ACC112 (cell line): ENCODE data around the gene NMT1.

Source experiments
- H2AFZ ChIP-seq: fragments of 200-600 bp; sonication (generic); one replicate; pipeline ENCODE4 v1.6.0; 2017; ENCODE audit warnings: antibody characterized with exemption, low read length; ENCODE audit not compliant: unreplicated experiment
- H3K27ac ChIP-seq: fragments of 200-600 bp; sonication (generic); 2 replicates; pipeline ENCODE4 v1.5.1; 2014; ENCODE audit warnings: low read depth, mild to moderate bottlenecking, antibody characterized with exemption, low read length, moderate library complexity
- H3K27me3 ChIP-seq: fragments of 200-600 bp; sonication (generic); 2 replicates; pipeline ENCODE4 v1.6.1; 2014; ENCODE audit warnings: mild to moderate bottlenecking, antibody characterized with exemption, low read length, moderate library complexity, mixed read lengths; ENCODE audit not compliant: insufficient read depth
- H3K36me3 ChIP-seq: fragments of 200-600 bp; sonication (generic); 2 replicates; pipeline ENCODE4 v1.6.1; 2016; ENCODE audit warnings: mild to moderate bottlenecking, antibody characterized with exemption, low read length, moderate library complexity, mixed read lengths; ENCODE audit not compliant: insufficient read depth
- H3K4me1 ChIP-seq: fragments of 200-600 bp; sonication (generic); one replicate; pipeline ENCODE4 v1.6.1; 2016; ENCODE audit warnings: low read length, mixed read lengths; ENCODE audit not compliant: insufficient read depth, unreplicated experiment, control insufficient read depth
- H3K4me3 ChIP-seq: fragments of 200-600 bp; sonication (generic); 2 replicates; pipeline ENCODE4 v1.5.1; 2014; ENCODE audit warnings: mild to moderate bottlenecking, low read depth, low read length
- H3K79me2 ChIP-seq: fragments of 200-600 bp; sonication (generic); one replicate; pipeline ENCODE4 v1.6.0; 2016; ENCODE audit warnings: low read length; ENCODE audit not compliant: control insufficient read depth, unreplicated experiment, insufficient read depth

The NMT1 gene

DNA sequence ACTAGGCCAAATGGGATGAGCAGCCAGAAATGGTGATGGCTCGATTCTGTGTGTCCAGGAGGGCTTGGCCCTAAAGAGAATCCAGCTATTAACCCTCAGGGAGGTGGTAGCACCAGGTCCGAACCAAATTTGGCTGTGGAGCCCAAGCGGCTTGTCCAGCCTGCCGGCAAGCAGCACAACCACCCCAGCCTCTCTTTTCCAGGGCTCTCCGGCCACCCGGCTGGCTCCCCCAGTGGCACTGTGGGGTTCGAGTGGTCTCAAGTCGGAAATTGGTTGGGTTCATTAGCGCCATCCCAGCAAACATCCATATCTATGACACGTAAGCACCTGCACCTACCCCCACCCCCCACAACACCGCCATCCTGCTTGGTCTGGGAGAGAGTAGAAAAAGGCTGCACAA is 35.8 kb downstream of the NMT1 start:
- peaks cover 33% of the 10 kb centered on the region for H3K36me3 ChIP-seq

DNA sequence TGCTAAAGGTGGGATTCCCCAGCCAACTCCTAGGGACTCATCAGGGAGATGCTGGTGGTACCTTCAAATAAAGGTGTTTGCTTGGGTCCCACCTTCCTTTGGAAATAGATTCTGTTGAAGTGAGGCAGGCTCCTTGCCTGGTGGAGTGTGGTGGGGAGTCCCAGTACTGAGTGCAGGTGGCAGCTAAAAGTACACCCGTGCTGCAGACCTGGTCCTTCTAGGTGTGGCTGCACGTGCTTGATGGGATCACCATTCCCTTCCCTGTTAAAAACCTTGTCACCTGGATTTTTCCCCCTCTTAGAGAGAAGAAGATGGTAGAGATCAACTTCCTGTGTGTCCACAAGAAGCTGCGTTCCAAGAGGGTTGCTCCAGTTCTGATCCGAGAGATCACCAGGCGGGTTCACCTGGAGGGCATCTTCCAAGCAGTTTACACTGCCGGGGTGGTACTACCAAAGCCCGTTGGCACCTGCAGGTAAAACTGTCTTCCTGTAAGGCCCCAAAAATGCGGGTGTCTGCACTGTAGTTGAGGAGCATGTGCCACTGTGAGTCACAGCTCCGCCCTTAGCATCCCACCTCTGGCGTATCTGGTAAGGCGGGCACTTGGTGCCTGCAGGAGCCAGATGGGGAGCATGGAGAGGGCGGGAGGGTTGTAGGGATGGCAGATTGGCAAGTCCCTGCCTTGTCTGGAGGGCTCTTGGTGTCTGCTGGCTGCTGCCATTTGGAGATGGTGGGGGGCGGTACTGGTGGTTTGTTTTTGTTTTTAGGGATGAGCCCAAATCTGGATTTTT is 37.2 kb downstream of the NMT1 start:
- Histone ChIP-seq H3K79me2 (no peaks in the 10 kb centered on the region), H3K27ac (no peak overlapping the region), H3K4me1 (peaks cover 10% of the 10 kb centered on the region), H3K27me3 (no peaks in the 10 kb centered on the region), H3K4me3 (no peak overlapping the region), H3K36me3 (peaks cover 33% of the 10 kb centered on the region), H2AFZ (no peak overlapping the region)

More for the DNA sequence above, 35.8 kb downstream of the NMT1 start:
- H3K4me1 ChIP-seq, result peaks cover 22% of the 10 kb centered on the region
- H3K27me3 ChIP-seq, result no peaks in the 10 kb centered on the region
- H3K79me2 ChIP-seq, result no peaks in the 10 kb centered on the region
- H3K4me3 ChIP-seq, result no peak overlapping the region
- no peak overlapping the region for H3K27ac ChIP-seq
- no peak overlapping the region for H2AFZ ChIP-seq

DNA sequence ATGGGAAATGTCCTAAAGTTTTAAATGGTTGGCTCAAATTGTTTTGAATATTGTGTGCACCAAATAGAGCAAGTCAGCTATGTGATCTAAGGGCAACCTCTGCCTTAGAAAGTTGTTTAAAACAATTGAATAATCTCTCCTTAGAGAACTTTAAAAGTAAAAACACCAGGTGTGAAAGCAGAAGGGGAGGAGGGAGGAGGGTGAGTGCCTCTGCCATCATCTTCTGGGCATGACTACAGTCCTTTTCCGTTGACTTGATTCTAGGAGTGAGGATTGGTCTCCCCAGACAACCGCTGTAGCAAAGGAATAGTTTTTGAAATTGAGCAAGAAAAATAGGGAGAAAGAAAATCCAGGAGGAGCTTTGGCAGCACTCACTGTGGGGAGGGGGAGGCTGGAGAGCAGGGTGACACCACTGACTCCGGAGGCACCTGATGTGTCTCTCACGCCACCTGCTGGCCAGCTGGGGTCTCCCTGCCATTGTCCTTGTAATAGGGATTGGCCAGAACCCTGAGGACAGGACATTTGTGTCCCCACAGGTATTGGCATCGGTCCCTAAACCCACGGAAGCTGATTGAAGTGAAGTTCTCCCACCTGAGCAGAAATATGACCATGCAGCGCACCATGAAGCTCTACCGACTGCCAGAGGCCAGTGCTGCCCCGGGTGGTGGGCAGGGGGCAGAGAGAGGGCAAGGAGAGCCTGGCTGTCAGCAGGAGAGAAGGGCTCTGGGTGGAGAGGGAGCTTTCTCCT is 37.9 kb downstream of the NMT1 start:
- no peak overlapping the region for H2AFZ ChIP-seq
- H3K4me1 ChIP-seq, result peaks cover 2% of the 10 kb centered on the region
- H3K36me3 ChIP-seq, result peaks cover 39% of the 10 kb centered on the region
- no peak overlapping the region for H3K4me3 ChIP-seq
- H3K27ac ChIP-seq, result no peak overlapping the region
- H3K27me3 ChIP-seq, result no peaks in the 10 kb centered on the region
- H3K79me2 ChIP-seq, result no peaks in the 10 kb centered on the region

- no peak overlapping the region for H3K4me3 ChIP-seq
- H2AFZ ChIP-seq, result no peak overlapping the region
- H3K27ac ChIP-seq, result no peak overlapping the region
- H3K79me2 ChIP-seq, result no peaks in the 10 kb centered on the region
- H3K27me3 ChIP-seq, result no peaks in the 10 kb centered on the region
- H3K36me3 ChIP-seq, result peaks cover 50% of the 10 kb centered on the region
- H3K4me1 ChIP-seq, result no peaks in the 10 kb centered on the region
These were observed 40.4 kb downstream of the NMT1 start for GRCh38 chr17:45101546-45101882.

DNA sequence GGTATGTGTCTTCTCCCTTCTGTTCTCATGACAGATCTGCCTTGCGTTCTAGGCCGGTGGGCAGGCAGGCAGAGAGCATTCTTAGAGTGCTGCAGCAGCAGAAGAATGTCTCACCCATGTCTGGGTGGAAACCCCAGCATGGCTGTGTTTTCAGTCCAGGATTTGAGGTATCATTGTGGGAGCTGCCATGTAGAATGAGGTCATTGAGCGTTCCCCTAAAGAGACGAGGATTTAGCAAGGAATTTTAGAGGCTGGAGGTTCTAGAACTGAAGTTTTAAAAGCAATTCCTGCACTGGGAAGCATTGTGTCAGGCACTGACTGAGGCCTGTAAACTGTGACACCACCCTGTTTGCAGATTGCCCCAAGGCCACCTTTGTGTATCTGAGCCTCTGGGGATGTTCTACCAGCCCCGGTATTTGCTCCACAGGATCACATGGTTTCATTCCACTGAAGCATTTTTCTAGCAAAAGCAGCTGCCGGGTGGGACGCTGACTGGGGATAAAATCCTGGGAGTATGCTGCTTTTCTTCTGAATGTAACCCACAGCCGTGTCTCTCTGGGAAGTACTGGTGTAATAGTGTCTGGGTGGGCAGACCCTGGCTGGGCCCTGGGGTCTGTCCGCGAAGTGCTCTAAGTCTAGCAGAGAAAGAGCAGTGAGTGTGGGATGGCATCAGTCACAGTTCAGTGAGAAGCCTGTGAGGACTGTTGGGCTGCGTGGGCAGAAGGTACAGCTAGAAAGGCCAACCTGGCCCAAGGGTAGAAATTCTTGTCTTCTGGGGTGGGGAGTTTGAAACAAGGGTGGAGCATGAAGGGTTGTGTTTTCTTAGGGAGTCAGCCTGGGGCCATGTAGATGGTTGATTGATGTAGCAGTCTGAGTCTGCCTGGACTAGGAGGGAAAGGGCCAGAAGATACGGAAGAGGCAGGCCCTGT is 41.0 kb downstream of the NMT1 start:
- no peaks in the 10 kb centered on the region for H3K27me3 ChIP-seq
- H3K36me3 ChIP-seq, result peaks cover 44% of the 10 kb centered on the region
- no peaks in the 10 kb centered on the region for H3K4me1 ChIP-seq
- no peak overlapping the region for H2AFZ ChIP-seq
- H3K4me3 ChIP-seq, result no peak overlapping the region
- H3K79me2 ChIP-seq, result no peaks in the 10 kb centered on the region
- no peak overlapping the region for H3K27ac ChIP-seq

DNA sequence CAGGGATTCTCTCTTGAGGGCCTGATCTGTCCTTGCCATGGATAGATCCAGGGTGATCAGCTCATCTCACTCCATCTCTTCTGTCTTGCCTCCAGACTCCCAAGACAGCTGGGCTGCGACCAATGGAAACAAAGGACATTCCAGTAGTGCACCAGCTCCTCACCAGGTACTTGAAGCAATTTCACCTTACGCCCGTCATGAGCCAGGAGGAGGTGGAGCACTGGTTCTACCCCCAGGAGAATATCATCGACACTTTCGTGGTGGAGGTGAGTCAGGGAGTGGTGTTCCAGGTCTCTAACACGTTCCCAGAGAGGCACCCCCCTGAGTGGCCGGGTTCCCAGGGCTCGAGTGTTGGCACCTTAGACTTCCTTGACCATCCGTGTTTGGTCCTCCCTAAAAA is 41.7 kb downstream of the NMT1 start:
- Histone ChIP-seq H3K27ac (no peak overlapping the region), H3K4me1 (no peaks in the 10 kb centered on the region), H3K36me3 (peaks cover 37% of the 10 kb centered on the region; the same call in 1 of the 2 replicates), H3K27me3 (no peaks in the 10 kb centered on the region), H3K79me2 (no peaks in the 10 kb centered on the region), H3K4me3 (no peak overlapping the region), H2AFZ (no peak overlapping the region)

DNA sequence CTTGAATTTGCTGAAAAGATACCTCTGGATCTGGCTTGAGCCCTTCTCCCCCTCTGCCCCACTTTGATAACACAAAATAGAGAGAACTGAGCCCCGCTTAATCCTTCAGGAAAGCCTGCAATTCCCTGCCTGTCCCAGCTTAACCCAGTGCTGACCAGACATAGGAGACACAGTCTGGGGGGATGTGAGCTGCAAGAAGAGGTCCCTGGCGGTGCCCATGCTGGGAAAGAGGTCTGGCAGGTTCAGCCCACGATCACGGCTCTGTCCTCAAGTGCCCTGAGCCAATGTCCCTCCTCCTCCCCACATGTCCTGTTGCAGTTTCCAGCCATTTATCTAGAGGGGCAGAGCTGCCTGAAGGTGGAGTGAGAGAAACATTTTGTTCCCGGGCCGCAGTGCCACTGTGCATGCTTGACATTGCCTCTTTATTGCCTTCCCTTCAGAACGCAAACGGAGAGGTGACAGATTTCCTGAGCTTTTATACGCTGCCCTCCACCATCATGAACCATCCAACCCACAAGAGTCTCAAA is 42.2 kb downstream of the NMT1 start:
- no peaks in the 10 kb centered on the region for H3K27me3 ChIP-seq
- H3K27ac ChIP-seq, result no peak overlapping the region
- no peaks in the 10 kb centered on the region for H3K4me1 ChIP-seq
- H3K36me3 ChIP-seq, result peaks cover 33% of the 10 kb centered on the region; the same call in 1 of the 2 replicates
- no peak overlapping the region for H3K4me3 ChIP-seq
- no peak overlapping the region for H2AFZ ChIP-seq
- H3K79me2 ChIP-seq, result no peaks in the 10 kb centered on the region

- no peak overlapping the region for H3K4me3 ChIP-seq
- H2AFZ ChIP-seq, result no peak overlapping the region
- H3K36me3 ChIP-seq, result peaks cover 27% of the 10 kb centered on the region; the same call in 1 of the 2 replicates
- H3K27me3 ChIP-seq, result no peaks in the 10 kb centered on the region
- H3K27ac ChIP-seq, result no peak overlapping the region
- no peaks in the 10 kb centered on the region for H3K79me2 ChIP-seq
- no peaks in the 10 kb centered on the region for H3K4me1 ChIP-seq
These were observed 42.9 kb downstream of the NMT1 start for GRCh38 chr17:45104029-45104428.

DNA sequence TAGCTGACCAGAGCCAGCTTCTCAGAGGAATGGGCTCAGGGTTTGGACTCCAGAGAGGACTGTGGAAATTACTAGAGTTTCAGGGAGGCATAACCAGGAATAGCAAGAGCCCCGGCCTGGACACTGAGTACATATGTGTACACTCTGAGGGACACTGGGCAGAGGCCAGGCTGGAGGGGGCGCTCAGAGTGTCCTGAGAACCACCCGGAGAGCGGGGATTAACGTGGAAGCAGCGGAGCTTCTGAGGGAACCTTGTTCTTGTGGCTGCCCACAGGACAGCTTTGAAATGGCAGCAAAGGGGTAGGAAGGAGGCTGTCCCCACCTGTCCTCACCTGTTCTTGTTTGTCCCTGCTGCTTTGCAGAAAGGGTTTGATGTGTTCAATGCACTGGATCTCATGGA is 43.4 kb downstream of the NMT1 start:
- no peak overlapping the region for H2AFZ ChIP-seq
- H3K36me3 ChIP-seq, result peaks cover 27% of the 10 kb centered on the region; the same call in 1 of the 2 replicates
- no peak overlapping the region for H3K27ac ChIP-seq
- no peaks in the 10 kb centered on the region for H3K4me1 ChIP-seq
- no peaks in the 10 kb centered on the region for H3K79me2 ChIP-seq
- no peak overlapping the region for H3K4me3 ChIP-seq
- no peaks in the 10 kb centered on the region for H3K27me3 ChIP-seq

- Histone ChIP-seq H3K4me1 (no peaks in the 10 kb centered on the region), H3K79me2 (no peaks in the 10 kb centered on the region), H3K27me3 (no peaks in the 10 kb centered on the region), H3K36me3 (peaks cover 27% of the 10 kb centered on the region; the same call in 1 of the 2 replicates), H3K27ac (no peak overlapping the region), H2AFZ (no peak overlapping the region), H3K4me3 (no peak overlapping the region)
These were observed 43.9 kb downstream of the NMT1 start for GRCh38 chr17:45104907-45105624.
